Neural cell (in vitro differentiated cells): ENCODE data around the gene RAET1E. TPM values are rescaled to one million over a fixed set of nuclear protein-coding genes. Genes with fewer than 3 reads are reported as not detected.

ENCODE experiments used
- H2AFZ ChIP-seq: fragments of 200-600, 300-800 bp; sonication (generic), shearing (Covaris generic); 2 replicates; pipeline ENCODE4 v1.6.0; 2014; ENCODE audit warnings: low read depth, mild to moderate bottlenecking, antibody characterized with exemption, low read length, moderate library complexity
- H3F3A ChIP-seq: fragments of 200-600 bp; shearing (Covaris generic); 2 replicates; pipeline ENCODE4 v1.6.1; 2016; ENCODE audit warnings: mild to moderate bottlenecking, moderate library complexity, mixed read lengths, antibody characterized with exemption, low read length; ENCODE audit not compliant: insufficient read depth, poor library complexity, severe bottlenecking
- H3K27ac ChIP-seq: fragments of 200-600, 300-800 bp; sonication (generic), shearing (Covaris generic); 2 replicates; pipeline ENCODE4 v1.5.1; 2014; ENCODE audit warnings: mild to moderate bottlenecking, low read length, moderate library complexity
- H3K27me3 ChIP-seq: fragments of 300-800, 200-600 bp; sonication (generic), shearing (Covaris generic); 2 replicates; pipeline ENCODE4 v1.6.0; 2014; ENCODE audit warnings: mild to moderate bottlenecking, low read depth, low read length, moderate library complexity; ENCODE audit not compliant: insufficient read depth
- H3K36me3 ChIP-seq: fragments of 300-800, 200-600 bp; sonication (generic), shearing (Covaris generic); 2 replicates; pipeline ENCODE4 v1.5.1; 2014; ENCODE audit warnings: mild to moderate bottlenecking, antibody characterized with exemption, low read length, moderate library complexity; ENCODE audit not compliant: insufficient read depth
- H3K4me2 ChIP-seq: fragments of 300-800, 200-600 bp; sonication (generic), shearing (Covaris generic); 2 replicates; pipeline ENCODE4 v1.6.0; 2014; ENCODE audit warnings: mild to moderate bottlenecking, low read length
- H3K4me3 ChIP-seq: fragments of 300-800, 200-600 bp; sonication (generic), shearing (Covaris generic); 2 replicates; pipeline ENCODE4 v1.5.1; 2014; ENCODE audit warnings: mild to moderate bottlenecking, low read length, moderate library complexity
- H3K79me2 ChIP-seq: fragments of 200-600 bp; shearing (Covaris generic); replicated peaks from 2 replicates; pipeline ENCODE4 v1.6.0; 2014; ENCODE audit warnings: mild to moderate bottlenecking, low read length, moderate library complexity; ENCODE audit not compliant: insufficient read depth
- H3K9ac ChIP-seq: fragments of 300-800, 200-600 bp; sonication (generic), shearing (Covaris generic); 2 replicates; pipeline ENCODE4 v1.6.1; 2016; ENCODE audit warnings: mild to moderate bottlenecking, low read length, mixed read lengths
- H3K9me2 ChIP-seq: fragments of 200-600 bp; shearing (Covaris generic); 2 replicates; pipeline ENCODE4 v1.6.1; 2016; ENCODE audit warnings: mild to moderate bottlenecking, low read length, mixed read lengths; ENCODE audit not compliant: insufficient read depth
- H3K9me3 ChIP-seq: fragments of 200-600, 300-800 bp; sonication (generic), shearing (Covaris generic); 2 replicates; pipeline ENCODE4 v1.6.1; 2016; ENCODE audit warnings: mild to moderate bottlenecking, mixed run types, low read length, moderate library complexity, mixed read lengths
- H4K20me1 ChIP-seq: fragments of 200-600 bp; shearing (Covaris generic); 2 replicates; pipeline ENCODE4 v1.6.1; 2016; ENCODE audit warnings: mild to moderate bottlenecking, mixed run types; ENCODE audit not compliant: insufficient read depth
- EP300 ChIP-seq: fragments of 450-650 bp; conservative IDR thresholded peaks from 2 replicates; pipeline ENCODE4 v1.6.1; 2014; ENCODE audit warnings: antibody characterized with exemption, mild to moderate bottlenecking, moderate library complexity; ENCODE audit not compliant: poor library complexity, severe bottlenecking
- EZH2 ChIP-seq: fragments of 200-600, 300-800 bp; shearing (Covaris generic), sonication (generic); IDR thresholded peaks from 2 replicates; pipeline ENCODE4 v1.6.1; 2014; ENCODE audit warnings: antibody characterized with exemption, low read length, borderline replicate concordance, mild to moderate bottlenecking; ENCODE audit not compliant: insufficient read depth, poor library complexity, severe bottlenecking
- MXI1 ChIP-seq: fragments of 450-650 bp; conservative IDR thresholded peaks from 2 replicates; pipeline ENCODE4 v1.6.1; 2014; ENCODE audit warnings: antibody characterized with exemption, mild to moderate bottlenecking; ENCODE audit not compliant: poor library complexity, severe bottlenecking
- POLR2AphosphoS5 ChIP-seq: IDR thresholded peaks from 2 replicates; pipeline ENCODE4 v1.6.1; 2012
- RAD21 ChIP-seq: fragments of 450-650 bp; conservative IDR thresholded peaks from 2 replicates; pipeline ENCODE4 v1.6.1; 2014; ENCODE audit warnings: antibody characterized with exemption, mild to moderate bottlenecking, moderate library complexity
- SMC3 ChIP-seq: fragments of 450-650 bp; conservative IDR thresholded peaks from 2 replicates; pipeline ENCODE4 v1.6.1; 2014; ENCODE audit warnings: antibody characterized with exemption, mild to moderate bottlenecking, moderate library complexity; ENCODE audit not compliant: poor library complexity
- TAF1 ChIP-seq: IDR thresholded peaks from 2 replicates; pipeline ENCODE4 v1.6.1; 2012; ENCODE audit warnings: low read depth
- polyA plus RNA-seq: library from polyadenylated mRNA; depleted of rRNA; stranded (reverse); fragments of >200 nt; gene quantifications from 2 replicates; pipeline ENCODE4 v1.2.3, GENCODE V29; 2014
- TF ChIP-seq, protein P1 (sequence below): IDR thresholded peaks from 2 replicates; pipeline ENCODE4 v1.6.1; 2012; ENCODE audit warnings: borderline replicate concordance
- TF ChIP-seq, protein P2 (sequence below): fragments of 450-650 bp; IDR thresholded peaks from 2 replicates; pipeline ENCODE4 v1.5.1; 2014; ENCODE audit warnings: antibody characterized with exemption, mild to moderate bottlenecking, moderate library complexity; ENCODE audit not compliant: poor library complexity, severe bottlenecking

The RAET1E gene
- polyA plus RNA-seq, 1 donor from 2014 or later: not detected

DNA sequence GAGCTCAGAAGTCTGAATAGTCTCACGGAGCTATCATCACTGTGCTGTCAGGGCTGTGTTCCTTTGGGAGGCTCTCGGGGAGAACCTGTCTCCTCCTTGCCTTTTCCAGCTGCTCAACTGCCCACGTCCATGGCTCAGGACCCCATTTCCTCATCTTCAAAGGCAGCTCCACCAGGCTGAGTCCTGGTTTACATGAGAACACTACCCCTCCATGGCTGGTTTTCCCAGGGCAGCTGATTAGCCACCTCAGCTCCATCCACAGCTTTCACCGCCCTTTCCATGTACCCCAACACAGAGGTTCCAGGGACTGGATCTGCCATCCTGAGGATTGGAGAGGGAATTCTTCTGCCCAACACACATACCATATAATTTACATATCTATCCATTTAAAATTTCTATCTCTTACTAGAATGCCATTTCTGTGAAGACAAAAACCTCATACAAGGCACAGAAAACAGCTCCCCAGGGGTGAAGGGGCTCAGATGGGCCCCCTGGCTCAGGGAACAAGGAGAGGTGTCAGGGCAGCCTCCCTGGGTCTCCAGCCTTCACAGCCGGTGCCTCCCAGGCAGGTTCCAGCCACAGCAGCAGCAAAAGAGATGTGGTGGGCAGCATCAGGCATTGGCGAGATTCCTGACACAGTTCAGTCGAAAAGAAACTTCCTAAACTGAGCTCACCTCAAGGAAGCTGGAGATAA, 2.2 kb upstream of the RAET1E start:
- H3K9me2 ChIP-seq: no peaks in the 10 kb centered on the region
- H3K36me3 ChIP-seq: no peaks in the 10 kb centered on the region
- H2AFZ ChIP-seq: no peak overlapping the region
- no peak overlapping the region for H3K4me3 ChIP-seq
- H3K27me3 ChIP-seq: no peaks in the 10 kb centered on the region
- no peak overlapping the region for H3K4me2 ChIP-seq
- H3K79me2 ChIP-seq: no peaks in the 10 kb centered on the region
- H3K9ac ChIP-seq: no peak overlapping the region
- no peaks in the 10 kb centered on the region for H4K20me1 ChIP-seq
- H3K9me3 ChIP-seq: no peaks in the 10 kb centered on the region
- no peaks in the 10 kb centered on the region for H3F3A ChIP-seq
- no peak overlapping the region for H3K27ac ChIP-seq
- TF ChIP-seq SMC3: no peak
- TF ChIP-seq, protein P1, sequence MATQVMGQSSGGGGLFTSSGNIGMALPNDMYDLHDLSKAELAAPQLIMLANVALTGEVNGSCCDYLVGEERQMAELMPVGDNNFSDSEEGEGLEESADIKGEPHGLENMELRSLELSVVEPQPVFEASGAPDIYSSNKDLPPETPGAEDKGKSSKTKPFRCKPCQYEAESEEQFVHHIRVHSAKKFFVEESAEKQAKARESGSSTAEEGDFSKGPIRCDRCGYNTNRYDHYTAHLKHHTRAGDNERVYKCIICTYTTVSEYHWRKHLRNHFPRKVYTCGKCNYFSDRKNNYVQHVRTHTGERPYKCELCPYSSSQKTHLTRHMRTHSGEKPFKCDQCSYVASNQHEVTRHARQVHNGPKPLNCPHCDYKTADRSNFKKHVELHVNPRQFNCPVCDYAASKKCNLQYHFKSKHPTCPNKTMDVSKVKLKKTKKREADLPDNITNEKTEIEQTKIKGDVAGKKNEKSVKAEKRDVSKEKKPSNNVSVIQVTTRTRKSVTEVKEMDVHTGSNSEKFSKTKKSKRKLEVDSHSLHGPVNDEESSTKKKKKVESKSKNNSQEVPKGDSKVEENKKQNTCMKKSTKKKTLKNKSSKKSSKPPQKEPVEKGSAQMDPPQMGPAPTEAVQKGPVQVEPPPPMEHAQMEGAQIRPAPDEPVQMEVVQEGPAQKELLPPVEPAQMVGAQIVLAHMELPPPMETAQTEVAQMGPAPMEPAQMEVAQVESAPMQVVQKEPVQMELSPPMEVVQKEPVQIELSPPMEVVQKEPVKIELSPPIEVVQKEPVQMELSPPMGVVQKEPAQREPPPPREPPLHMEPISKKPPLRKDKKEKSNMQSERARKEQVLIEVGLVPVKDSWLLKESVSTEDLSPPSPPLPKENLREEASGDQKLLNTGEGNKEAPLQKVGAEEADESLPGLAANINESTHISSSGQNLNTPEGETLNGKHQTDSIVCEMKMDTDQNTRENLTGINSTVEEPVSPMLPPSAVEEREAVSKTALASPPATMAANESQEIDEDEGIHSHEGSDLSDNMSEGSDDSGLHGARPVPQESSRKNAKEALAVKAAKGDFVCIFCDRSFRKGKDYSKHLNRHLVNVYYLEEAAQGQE: no peak
- no peak for TF ChIP-seq TAF1
- no peak for TF ChIP-seq EZH2
- TF ChIP-seq, protein P2, sequence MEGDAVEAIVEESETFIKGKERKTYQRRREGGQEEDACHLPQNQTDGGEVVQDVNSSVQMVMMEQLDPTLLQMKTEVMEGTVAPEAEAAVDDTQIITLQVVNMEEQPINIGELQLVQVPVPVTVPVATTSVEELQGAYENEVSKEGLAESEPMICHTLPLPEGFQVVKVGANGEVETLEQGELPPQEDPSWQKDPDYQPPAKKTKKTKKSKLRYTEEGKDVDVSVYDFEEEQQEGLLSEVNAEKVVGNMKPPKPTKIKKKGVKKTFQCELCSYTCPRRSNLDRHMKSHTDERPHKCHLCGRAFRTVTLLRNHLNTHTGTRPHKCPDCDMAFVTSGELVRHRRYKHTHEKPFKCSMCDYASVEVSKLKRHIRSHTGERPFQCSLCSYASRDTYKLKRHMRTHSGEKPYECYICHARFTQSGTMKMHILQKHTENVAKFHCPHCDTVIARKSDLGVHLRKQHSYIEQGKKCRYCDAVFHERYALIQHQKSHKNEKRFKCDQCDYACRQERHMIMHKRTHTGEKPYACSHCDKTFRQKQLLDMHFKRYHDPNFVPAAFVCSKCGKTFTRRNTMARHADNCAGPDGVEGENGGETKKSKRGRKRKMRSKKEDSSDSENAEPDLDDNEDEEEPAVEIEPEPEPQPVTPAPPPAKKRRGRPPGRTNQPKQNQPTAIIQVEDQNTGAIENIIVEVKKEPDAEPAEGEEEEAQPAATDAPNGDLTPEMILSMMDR: no peak
- TF ChIP-seq MXI1: no peak
- no peak for TF ChIP-seq RAD21
- TF ChIP-seq EP300: no peak

DNA sequence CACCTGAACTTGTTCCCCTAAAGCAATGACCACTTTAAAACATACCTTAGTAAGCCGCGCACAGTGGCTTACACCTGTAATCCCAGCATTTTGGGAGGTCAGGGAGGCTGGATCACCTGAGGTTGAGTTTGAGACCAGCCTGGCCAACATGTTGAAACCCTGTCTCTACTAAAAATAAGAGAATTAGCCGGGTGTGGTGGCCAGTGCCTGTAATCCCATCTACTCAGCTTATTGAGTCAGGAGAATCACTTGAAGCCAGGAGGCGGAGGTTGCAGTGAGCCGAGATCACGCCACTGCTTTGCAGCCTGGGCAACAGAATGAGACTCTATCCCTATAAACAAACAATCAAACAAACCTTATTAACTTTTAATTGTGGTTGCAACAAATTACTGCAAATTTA, 1.6 kb upstream of the RAET1E start:
- H3K36me3 ChIP-seq: no peaks in the 10 kb centered on the region

More for the DNA sequence above, 1.6 kb upstream of the RAET1E start:
- Histone ChIP-seq H3K9ac (no peak overlapping the region), H3K79me2 (no peaks in the 10 kb centered on the region), H2AFZ (no peak overlapping the region), H3K9me2 (no peaks in the 10 kb centered on the region), H3K4me2 (no peak overlapping the region), H3K27ac (no peak overlapping the region), H4K20me1 (no peaks in the 10 kb centered on the region), H3K27me3 (no peaks in the 10 kb centered on the region), H3K4me3 (no peak overlapping the region), H3K9me3 (no peaks in the 10 kb centered on the region), H3F3A (no peaks in the 10 kb centered on the region)
- TF ChIP-seq MXI1: no peak
- TF ChIP-seq SMC3: no peak
- TF ChIP-seq EP300: no peak
- no peak for TF ChIP-seq RAD21
- TF ChIP-seq EZH2: no peak
- TF ChIP-seq, protein P2: no peak
- TF ChIP-seq, protein P1: no peak
- TF ChIP-seq TAF1: no peak
- TF ChIP-seq POLR2AphosphoS5: no peak
